HTERT RPE-1 (cell line): Measurements from ENCODE around the gene SYT6.

Experiments used
- in situ Hi-C: fragments of 300-500 bp; cut with MboI; formaldehyde crosslinking; loops from 4 replicates; pipeline ENCODE4 v1.14.3; 2020; ENCODE audit warnings: low sequenced_read_pairs

Gene SYT6

GRCh38 chr1:114155706-114156105 lies 2.0 kb upstream of the SYT6 start:
- in situ Hi-C loops = no loop called here

- in situ Hi-C loops = no loop called here
These were observed 1.3 kb upstream of the SYT6 start for GRCh38 chr1:114154963-114155322.

GRCh38 chr1:114154146-114154962 lies 685 bp upstream of the SYT6 start:
- in situ Hi-C loops = no loop called here

- in situ Hi-C loops = no loop called here
These were observed 985 bp downstream of the SYT6 start for GRCh38 chr1:114152508-114153260.

GRCh38 chr1:114152089-114152507 lies 1.6 kb downstream of the SYT6 start:
- in situ Hi-C loops = no loop called here

GRCh38 chr1:114150016-114150415 lies 3.7 kb downstream of the SYT6 start:
- in situ Hi-C loops = no loop called here

DNA sequence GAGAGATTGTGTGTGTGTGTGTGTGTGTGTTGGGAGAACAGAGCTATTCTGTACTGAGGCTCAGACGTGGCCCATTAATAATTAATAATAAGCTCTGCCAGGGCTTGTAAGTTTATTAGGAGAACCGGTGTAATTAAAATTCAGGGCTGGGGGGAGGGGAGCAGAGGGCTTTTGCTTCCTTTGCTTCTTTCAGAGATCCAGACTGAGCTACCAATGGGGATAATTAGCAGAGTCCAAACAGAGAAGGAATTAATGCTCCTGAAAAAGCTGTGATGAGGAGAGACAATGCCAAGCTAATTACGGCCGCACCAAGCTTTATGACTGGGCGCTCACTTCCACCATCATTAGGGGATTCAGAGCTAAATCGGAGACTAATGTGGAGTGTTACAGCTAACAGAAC lies 4.5 kb downstream of the SYT6 start:
- in situ Hi-C loops = no loop called here

DNA sequence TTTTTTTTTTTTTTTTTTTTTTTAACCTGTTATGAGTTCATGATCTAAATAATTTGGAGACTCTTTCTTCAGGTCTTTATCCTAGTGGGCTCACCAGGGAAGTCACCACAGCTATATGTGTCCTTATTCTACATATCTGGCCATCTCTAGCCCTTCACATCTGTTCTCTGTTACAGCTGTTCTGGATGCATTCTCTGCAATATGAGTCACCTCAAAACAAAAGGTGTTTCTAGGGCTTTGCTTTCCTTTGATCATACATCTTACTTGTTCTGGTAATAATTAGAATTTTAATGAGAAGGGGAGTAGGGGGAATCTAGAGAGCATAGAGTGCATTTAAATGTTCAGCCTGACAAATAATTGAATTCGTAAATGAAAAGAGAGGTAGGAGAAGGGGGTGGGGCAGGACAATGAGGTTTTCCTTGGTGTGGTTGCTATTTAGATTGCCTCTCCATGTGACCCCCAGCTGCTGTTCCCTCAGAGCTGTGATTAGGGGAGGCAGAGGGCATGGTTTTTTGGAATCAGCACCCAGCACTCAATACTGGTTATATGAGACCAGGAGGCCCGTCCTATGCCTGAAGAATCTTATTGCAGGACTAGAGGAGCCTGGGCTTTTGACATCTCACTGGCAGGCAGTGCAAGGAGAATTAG lies 8.0 kb downstream of the SYT6 start:
- in situ Hi-C loops = no loop called here

GRCh38 chr1:114144016-114144415 lies 9.7 kb downstream of the SYT6 start:
- in situ Hi-C loops = no loop called here

GRCh38 chr1:114139540-114139939 lies 14.1 kb downstream of the SYT6 start:
- in situ Hi-C loops = no loop called here

DNA sequence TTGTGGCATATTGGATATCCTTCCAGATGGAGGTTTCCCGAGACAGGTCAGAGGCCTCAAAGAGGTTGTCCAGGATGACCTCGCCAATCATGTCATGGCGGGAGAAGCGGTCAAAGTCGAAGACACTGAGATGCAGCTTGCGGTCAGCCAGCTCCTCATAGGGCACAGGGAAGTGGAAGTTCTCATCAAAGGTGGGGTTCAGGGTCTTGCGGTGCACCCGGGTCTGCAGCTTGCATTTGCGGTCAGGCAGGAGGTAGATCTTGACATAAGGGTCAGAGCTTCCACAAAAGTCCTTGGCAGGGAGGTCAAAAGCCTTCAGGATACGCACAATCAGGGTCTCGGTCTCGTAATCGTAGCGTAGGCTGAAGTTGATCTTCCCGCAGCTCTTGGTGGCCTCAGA lies 16.2 kb downstream of the SYT6 start:
- in situ Hi-C loops = no loop called here

- in situ Hi-C loops = no loop called here
These were observed 17.9 kb downstream of the SYT6 start for GRCh38 chr1:114135786-114136185.

DNA sequence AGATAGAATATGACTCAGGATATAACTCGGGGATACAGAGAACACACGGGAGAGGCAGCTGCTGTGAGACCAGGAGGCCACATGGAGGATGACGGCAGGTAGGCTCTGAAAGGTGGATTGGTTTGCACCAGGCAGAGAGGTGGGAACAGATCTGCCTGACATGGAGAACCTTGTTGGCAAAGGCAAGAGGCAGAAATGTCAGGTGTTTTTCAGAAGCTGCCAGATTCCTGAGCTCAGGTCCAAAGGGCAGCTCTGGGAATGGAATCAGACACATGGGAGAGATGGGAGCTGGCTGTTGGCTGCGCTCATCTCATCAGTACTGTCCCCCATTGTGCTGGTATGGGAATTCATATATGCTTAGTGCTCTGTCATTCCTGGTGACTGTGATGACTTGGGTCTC lies 19.2 kb downstream of the SYT6 start:
- in situ Hi-C loops = no loop called here

GRCh38 chr1:114133129-114133528 lies 20.5 kb downstream of the SYT6 start:
- in situ Hi-C loops = no loop called here

- in situ Hi-C loops = no loop called here
These were observed 22.0 kb downstream of the SYT6 start for GRCh38 chr1:114131526-114132220.

GRCh38 chr1:114130846-114131525 lies 22.7 kb downstream of the SYT6 start:
- in situ Hi-C loops = no loop called here

GRCh38 chr1:114130213-114130612 lies 23.5 kb downstream of the SYT6 start:
- in situ Hi-C loops = no loop called here

DNA sequence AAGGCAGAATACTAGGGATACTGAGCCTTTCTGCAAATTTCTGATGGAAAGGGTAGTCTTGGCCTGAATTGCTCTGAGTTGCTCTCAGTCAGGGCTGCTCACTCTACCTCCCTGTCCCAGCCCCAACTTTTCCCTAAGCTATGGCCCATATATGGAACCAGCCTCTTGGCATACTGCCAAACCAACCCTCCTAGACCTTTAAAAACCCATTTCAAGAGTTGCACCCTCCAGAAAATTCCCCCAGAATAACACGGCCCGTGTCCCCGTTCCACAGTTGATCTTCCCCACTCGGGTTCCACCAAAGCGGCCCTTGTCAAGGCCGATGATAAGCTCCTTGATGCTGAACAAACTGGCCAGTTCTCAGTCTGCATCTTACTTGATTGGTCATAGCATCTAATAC lies 25.4 kb downstream of the SYT6 start:
- in situ Hi-C loops = no loop called here

- in situ Hi-C loops = no loop called here
These were observed 27.2 kb downstream of the SYT6 start for GRCh38 chr1:114126261-114127095.

DNA sequence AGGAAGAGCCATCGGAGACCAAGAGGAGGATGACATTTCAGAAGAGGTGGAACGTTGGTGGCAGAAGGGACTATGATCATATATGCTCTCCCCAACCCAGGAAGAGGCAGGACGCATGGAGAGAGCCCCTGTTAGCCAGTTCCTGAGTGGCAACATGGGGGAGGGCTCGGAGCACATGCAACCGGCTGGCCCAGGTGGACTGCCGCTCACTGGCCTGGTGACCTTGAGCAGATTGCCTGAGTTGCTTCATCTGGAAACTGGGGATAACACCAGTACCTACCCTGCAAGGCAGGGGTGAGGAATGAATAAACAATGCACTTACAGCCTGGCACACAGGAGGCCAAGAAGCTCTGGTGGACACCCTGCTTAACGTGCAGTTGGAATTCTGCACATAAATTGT lies 29.0 kb downstream of the SYT6 start:
- in situ Hi-C loops = no loop called here
